ENCODE measurements around the gene USF3. TPM values are rescaled to one million over a fixed set of nuclear protein-coding genes. Genes with fewer than 3 reads are reported as not detected.

USF3 gene
- total RNA-seq, 2 donors from 2014 or later: 15.5 to 17.6 TPM

GRCh38 chr3:113684271-113684819 is 12.1 kb downstream of the USF3 start:
- Histone ChIP-seq H3K27me3 (ENCODE audit: control insufficient read depth, insufficient read depth, low read length, poor library complexity, severe bottlenecking) (no peaks in the 10 kb centered on the region), H3K4me3 (ENCODE audit: low read length) (no peak overlapping the region), H3K27ac (ENCODE audit: low read depth, low read length) (no peak overlapping the region), H3K9ac (ENCODE audit: extremely low read depth, low read length, poor library complexity, severe bottlenecking) (no peak overlapping the region), H3K36me3 (ENCODE audit: control insufficient read depth, insufficient read depth, low read length) (no peaks in the 10 kb centered on the region), H3K4me1 (ENCODE audit: control insufficient read depth, insufficient read depth, low read length) (no peaks in the 10 kb centered on the region), H3K9me3 (ENCODE audit: control insufficient read depth, low read length) (peaks cover 14% of the 10 kb centered on the region)
- no peak for TF ChIP-seq CTCF (conservative IDR thresholded peaks at IDR 0.05)
- Mint-ChIP-seq H3K4me1 (peaks cover 16% of the 10 kb centered on the region), H3K4me3 (no peak overlapping the region), H3K27me3 (ENCODE audit: insufficient read depth) (no peaks in the 10 kb centered on the region), H3K9me3 (no peaks in the 10 kb centered on the region), H3K27ac (no peak overlapping the region), H3K36me3 (ENCODE audit: low read depth) (peaks cover 24% of the 10 kb centered on the region)
- DNase-seq: no peak
- WGBS, 2 experiments (ENCODE audit: insufficient coverage in 1 of 2, insufficient read length in 1 of 2): 67 to 98% methylated on average over 1 to 3 of the region's 3 CpGs

- Histone ChIP-seq H3K4me1 (ENCODE audit: control insufficient read depth, insufficient read depth, low read length) (no peaks in the 10 kb centered on the region), H3K9ac (ENCODE audit: extremely low read depth, low read length, poor library complexity, severe bottlenecking) (no peak overlapping the region), H3K27me3 (ENCODE audit: control insufficient read depth, insufficient read depth, low read length, poor library complexity, severe bottlenecking) (no peaks in the 10 kb centered on the region), H3K27ac (ENCODE audit: low read depth, low read length) (no peak overlapping the region), H3K9me3 (ENCODE audit: control insufficient read depth, low read length) (peaks cover under 1% of the 10 kb centered on the region), H3K4me3 (ENCODE audit: low read length) (no peak overlapping the region), H3K36me3 (ENCODE audit: control insufficient read depth, insufficient read depth, low read length) (no peaks in the 10 kb centered on the region)
- Mint-ChIP-seq H3K4me1 (no peaks in the 10 kb centered on the region), H3K36me3 (ENCODE audit: low read depth) (peaks cover 25% of the 10 kb centered on the region), H3K4me3 (no peak overlapping the region), H3K27ac (no peak overlapping the region), H3K9me3 (no peaks in the 10 kb centered on the region), H3K27me3 (ENCODE audit: insufficient read depth) (no peaks in the 10 kb centered on the region)
- no peak for TF ChIP-seq CTCF (conservative IDR thresholded peaks at IDR 0.05)
- no peak for DNase-seq
- WGBS, 2 experiments (ENCODE audit: insufficient coverage in 1 of 2, insufficient read length in 1 of 2): 100% methylated on average over 1 to 4 of the region's 4 CpGs
Observed at GRCh38 chr3:113678773-113679172, 17.7 kb downstream of the USF3 start.

- H3K27ac ChIP-seq (ENCODE audit: low read depth, low read length): no peak overlapping the region
- H3K36me3 Mint-ChIP-seq (ENCODE audit: low read depth): peaks cover 23% of the 10 kb centered on the region
- no peak overlapping the region for H3K9ac ChIP-seq (ENCODE audit: extremely low read depth, low read length, poor library complexity, severe bottlenecking)
- no peaks in the 10 kb centered on the region for H3K27me3 Mint-ChIP-seq (ENCODE audit: insufficient read depth)
- no peak overlapping the region for H3K4me3 Mint-ChIP-seq
- H3K4me1 ChIP-seq (ENCODE audit: control insufficient read depth, insufficient read depth, low read length): no peaks in the 10 kb centered on the region
- peaks cover 5% of the 10 kb centered on the region for H3K36me3 ChIP-seq (ENCODE audit: control insufficient read depth, insufficient read depth, low read length)
- H3K4me1 Mint-ChIP-seq: no peaks in the 10 kb centered on the region
- DNase-seq: no peak
- WGBS, 2 experiments (ENCODE audit: insufficient coverage in 1 of 2, insufficient read length in 1 of 2): no CpG with 5 or more reads among the region's 1 CpG
- TF ChIP-seq CTCF (conservative IDR thresholded peaks at IDR 0.05): no peak
- H3K27ac Mint-ChIP-seq: no peak overlapping the region
- no peaks in the 10 kb centered on the region for H3K27me3 ChIP-seq (ENCODE audit: control insufficient read depth, insufficient read depth, low read length, poor library complexity, severe bottlenecking)
- H3K9me3 Mint-ChIP-seq: no peaks in the 10 kb centered on the region
- no peak overlapping the region for H3K4me3 ChIP-seq (ENCODE audit: low read length)
- H3K9me3 ChIP-seq (ENCODE audit: control insufficient read depth, low read length): no peaks in the 10 kb centered on the region
Observed at GRCh38 chr3:113677737-113678136, 18.7 kb downstream of the USF3 start.

Measured in endodermal cell (in vitro differentiated cells).